SW480 (cell line): ENCODE data around the gene HEMK1.

ENCODE experiments used
- DNase-seq: peaks from one replicate; pipeline ENCODE4 v3.0.0-alpha.2; 2016; ENCODE audit warnings: low spot score

The HEMK1 gene, protein sequence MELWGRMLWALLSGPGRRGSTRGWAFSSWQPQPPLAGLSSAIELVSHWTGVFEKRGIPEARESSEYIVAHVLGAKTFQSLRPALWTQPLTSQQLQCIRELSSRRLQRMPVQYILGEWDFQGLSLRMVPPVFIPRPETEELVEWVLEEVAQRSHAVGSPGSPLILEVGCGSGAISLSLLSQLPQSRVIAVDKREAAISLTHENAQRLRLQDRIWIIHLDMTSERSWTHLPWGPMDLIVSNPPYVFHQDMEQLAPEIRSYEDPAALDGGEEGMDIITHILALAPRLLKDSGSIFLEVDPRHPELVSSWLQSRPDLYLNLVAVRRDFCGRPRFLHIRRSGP

DNA sequence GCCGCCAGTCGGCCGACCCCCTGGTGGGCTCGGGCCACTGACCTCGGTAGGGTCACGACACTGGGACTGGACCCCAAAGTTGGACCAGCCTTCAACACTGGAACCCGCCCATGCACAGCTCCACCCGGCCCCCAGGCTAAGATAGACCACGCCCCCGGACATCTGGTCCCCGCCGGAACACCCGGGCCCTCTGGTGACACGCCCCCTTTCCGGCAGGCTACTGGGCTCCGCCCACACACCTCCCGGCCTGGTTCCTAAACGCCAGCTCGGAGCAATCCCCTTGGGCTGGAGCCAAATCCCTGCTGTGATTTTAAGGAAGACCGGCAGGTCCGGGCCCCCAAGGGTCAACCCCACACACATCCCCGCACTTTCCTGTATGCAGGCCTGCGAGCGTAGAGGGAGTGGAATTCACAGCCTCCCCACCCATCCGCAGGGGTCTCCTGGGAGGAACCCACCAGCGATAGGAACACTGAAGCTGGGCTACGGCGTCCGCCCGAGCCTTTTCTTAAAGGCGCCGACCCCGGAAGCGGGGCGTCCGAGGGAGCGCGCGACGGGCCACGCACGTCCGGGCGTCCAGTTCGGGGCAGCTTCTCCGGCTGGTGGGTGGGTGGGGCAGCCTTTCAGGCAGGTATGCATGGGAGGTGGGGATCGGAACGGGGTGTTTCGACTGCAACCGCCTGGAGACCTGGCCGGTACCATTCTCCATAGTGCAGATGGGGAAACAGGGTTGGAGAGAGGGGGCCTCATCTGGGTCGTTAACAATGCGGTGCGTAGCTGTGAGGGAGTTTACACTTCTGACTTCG lies at the start of gene HEMK1:
Gene HEMK1 (plus strand): TSS at position 576 of the 803 bp plus-strand sequence. CDS start 1,583 bp downstream, outside the sequence.
- peak; percentile 94 for DNase-seq

DNA sequence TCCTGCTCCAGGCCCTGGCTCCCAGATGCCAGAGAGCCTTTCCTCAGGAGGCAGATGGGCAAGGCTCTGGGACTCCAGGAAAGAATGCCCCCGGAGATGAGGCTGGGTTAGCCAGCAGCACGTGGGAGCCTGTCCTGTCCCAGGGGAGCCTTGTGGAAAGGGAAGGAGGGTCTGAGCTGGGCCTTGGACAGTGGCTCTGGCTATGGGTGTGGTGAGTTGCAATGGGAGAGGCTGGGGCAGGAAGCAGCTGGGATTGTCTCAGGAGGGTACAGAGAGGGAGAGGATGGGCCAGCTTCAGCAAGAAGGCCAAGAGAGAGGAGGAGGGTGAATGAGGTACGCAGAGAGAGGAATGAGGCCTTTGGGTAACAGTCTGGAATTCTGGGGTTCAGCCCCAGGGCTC lies 48.5 kb upstream of the HEMK1 start:
- DNase-seq = no peak

DNA sequence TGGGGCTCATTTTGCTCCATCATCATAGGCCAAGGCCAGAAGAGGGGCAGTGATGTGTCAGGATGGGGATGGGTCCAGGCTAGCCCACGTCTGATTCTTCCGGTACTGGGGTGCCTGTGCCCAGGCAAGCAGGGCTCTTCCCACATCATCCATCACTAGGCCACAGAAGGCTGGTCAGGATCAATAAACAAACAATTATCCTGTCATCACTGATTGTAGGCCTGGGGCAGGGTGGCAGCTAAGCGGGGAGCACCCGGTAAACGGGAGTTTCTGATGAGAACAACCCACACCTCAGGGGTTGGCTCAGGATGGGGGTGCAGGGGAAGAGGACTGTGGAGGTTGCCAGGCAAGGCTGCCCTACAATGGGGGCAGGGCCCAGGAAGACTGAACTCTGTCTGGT lies 47.8 kb upstream of the HEMK1 start:
- no peak for DNase-seq

DNA sequence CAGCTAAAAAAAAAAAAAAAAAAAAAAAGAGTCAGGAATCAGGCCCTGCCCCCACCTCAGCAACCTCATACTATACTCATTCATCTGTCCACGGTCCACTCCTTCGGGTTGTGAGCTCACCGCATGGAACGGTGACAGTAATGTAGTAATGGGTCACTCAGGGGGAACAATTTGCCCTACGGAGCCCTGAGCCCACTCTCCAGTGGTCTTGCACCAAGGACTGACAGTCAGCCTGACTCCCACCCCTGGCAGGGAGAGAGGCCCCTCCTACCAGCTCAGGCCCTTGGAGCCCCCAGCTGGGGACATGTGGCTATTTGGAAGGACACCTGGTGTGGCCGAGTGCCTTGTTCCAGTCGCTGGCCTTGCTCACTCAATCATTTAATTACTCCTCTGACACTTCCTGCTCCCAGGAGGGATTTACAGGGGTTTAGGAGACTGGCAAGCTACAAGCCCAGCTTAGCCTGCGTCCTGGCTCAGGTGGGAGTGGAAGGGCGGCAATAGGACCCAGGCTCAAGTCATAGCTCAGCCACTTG lies 46.0 kb upstream of the HEMK1 start:
- no peak for DNase-seq

DNA sequence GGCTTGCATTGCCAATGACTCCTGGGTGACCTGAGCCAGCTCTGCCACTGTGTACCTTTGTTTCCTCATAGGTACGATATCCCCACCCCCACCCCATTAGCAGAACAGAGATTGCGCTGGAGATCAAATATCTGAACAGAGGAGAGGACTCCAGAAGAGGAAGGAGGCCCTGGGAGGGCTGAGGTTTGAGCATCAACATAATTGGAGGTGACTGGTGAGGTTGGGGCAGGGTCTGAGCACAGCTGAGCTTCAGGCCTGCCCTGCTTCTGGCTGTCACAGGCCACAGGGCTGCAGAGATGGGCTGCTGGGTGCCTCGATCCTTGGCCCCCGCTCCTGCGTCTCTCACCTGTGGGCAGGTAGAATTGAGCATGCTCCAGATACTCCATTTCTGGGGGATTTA lies 44.6 kb upstream of the HEMK1 start:
- DNase-seq = no peak

DNA sequence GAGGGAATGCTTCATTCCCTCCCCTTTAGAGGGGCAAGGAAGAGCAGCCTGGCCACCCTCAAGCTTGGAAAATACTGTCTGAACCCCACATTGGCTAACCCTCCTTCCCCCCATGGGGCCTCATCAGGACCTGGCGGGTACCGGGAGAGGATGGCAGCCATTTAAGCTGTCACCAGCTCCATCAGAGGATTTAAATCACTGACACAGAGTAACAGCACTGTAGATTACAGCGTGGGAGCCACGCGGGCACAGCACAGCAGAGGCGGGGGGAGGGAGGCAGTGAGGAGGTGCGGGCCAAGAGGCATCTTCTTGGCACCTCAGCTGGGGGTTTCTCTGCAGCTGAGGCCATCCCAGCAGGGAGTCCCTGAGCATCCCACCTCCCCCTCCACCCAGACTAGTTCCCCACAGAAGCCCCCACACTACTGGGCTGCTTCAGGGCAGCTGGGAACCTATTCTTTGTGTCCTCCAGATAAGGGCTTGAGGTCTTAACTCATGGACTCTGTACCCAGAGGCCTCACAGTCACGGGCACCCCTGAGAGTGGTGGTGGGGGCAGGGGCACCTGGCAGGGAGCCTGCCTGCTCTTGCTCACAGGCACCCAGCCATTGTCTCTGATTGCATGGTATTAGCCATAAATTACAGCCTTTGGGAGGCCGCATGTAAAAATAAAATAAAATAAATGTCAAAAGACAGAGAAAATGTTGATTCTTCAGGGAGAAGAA lies 44.0 kb upstream of the HEMK1 start:
- DNase-seq = no peak

DNA sequence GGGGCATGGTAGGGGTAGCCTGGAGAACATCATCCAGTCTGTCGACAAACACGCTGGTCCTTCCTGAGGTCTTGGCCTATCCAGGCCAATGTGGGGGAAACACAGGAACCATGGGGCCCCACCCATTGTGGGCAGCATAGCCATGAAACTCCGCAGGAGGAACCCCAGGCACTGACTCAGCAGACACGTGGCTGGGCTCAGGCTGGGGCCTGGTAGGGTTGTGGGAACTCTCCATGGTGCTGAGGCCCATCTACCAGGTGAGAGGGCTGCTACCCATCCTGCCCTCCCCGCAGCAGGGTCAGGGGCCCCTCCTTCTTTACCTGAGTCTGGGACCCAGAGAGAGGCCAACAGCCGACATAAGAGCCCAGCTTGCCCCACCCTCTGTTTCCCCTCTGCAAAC lies 43.3 kb upstream of the HEMK1 start:
- peak; percentile 62 for DNase-seq

DNA sequence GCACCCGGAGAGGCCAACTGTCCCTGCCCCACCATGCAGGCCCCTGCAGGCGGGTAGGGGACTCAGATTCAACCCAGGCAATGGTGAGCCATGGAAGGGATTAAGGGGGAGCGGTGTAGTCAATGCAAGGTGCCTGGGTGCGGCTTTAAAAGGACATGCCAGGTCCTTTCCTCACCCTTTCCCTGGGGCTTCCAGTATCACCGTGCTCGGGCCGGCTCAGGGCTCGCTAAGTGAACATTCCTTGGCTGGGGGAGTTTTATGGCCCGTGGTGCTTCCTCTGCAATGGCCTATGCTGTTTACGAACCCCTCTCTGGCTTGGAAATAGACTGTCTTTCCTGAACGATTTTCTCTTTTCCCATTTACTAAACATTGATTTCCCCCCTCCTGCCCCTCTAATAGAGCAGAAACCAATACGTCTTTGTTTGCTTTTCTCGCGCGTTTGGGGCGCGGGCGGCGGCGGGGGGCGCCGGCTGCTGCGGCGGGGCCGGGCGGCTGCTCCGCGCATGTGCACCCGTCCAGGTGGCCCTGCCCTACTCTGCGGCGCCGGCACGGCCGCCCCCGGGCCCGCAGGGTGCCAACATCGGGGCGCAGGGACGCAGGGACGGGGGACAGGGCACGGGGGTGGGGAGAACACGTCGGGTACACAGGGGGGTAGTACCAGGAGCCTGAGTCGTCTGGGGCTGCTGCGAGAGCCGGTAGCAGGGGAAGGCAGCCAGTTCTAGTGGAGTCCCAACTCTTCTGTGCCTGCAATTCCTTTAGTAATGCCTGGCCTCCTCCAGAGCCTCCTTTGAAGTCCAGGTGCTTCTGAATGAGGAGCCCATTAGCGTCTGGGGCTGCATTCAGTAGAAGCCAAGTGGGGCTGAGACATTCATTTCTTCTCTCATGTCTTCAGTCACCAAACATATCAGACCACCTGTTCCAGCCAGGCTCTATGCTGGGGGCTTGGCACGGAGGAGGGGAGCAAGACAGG lies 39.0 kb upstream of the HEMK1 start:
- no peak for DNase-seq

DNA sequence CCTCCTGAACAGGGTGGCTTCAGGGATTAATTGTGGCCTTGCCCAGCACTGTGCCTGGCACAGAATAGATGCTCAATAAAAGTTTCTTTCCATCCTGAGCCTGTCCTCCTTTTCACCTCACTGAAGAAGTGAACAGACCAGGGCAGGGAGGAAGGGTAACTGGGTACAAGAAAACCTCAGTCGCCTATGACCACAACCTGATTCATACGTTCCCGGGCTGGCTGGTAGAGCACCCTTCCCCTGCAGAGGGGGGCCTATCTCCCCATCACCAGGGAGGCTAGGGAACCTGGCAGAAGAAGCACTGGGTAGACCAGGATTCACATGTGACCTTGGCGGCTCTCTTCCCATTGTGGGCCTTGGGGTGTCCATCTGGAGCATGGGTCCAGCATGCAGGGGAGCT lies 38.1 kb upstream of the HEMK1 start:
- no peak for DNase-seq

DNA sequence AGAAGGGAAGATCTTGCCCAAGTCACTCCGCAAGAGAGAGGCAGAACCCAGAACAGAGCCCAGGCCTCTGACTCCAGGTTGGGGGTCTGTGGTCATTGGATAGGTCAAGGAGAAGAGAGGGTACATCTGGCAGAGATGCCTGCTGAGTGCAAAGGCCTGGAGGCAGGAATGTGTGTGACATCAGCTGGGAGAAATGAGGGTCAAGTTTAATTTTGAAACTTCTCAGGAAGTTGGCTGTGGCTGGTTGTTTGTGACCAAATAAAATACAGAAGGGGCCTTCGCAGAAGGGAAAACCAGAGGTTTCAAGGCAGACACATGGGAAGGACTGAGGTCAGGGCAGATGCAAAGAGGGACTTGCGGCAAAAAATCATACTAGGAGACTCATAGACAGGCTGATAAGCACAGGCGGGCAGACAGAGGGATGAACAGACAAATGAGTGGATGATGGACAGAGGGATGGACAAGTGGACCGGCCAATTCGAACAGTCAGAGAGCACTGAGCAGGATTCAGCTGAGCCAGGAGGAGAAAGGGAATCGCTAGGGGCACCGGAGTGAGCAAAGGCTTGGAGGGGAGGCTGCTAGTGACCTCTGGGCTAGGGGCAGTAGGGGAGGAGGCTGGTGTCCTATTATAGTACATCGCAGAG lies 37.1 kb upstream of the HEMK1 start:
- no peak for DNase-seq

DNA sequence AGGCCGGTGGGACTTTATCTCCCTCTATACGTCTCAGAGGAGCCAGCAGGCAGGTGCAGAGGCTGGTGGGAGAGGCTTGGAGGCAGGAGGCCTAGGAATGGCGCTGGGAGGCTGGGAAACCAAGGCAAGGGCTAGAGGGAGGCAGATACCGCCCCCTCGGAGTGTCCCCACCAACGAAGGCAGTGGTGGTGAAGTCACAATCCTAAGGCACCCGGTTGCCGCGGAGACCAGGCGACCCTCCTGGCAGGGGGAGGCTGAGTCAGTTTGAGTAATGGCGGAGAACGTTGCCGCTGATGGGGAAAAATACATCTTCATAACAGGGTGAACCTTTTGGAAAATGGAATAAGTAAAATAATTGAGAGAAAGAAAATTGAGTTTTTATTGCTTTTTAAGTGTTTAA lies 36.0 kb upstream of the HEMK1 start:
- DNase-seq = no peak

DNA sequence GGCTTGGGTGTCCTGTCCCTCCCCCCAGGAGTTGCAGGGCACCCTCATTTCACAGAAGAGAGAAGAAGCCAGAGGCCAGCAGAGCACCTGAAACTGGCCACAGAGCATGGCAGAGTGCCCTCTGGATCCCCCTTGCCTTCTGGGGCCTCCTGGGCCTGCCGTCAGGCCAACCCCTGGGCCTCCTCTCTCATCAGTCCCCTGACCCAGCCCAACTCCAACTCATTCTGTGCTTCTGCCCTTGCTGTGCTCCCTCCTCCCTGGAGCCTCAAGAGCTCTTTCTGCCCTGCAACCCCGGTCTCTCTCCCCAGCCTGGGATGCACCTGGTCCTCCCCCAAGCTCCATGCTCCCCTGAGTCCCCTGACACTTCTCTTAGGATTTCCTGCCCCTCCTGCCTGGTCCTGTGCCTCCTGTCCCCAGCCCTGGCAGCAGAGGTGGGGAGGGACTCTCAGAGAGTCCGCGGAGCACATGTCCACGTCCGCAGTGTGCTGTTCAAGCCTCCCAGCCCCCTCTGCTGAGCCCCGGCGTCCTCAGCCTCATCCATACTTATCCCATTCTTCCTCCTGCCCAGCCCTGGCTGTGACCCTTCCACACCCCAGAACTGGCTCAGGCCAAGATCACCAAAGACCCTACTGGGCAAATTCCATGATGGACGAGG lies 35.4 kb upstream of the HEMK1 start:
- no peak for DNase-seq

DNA sequence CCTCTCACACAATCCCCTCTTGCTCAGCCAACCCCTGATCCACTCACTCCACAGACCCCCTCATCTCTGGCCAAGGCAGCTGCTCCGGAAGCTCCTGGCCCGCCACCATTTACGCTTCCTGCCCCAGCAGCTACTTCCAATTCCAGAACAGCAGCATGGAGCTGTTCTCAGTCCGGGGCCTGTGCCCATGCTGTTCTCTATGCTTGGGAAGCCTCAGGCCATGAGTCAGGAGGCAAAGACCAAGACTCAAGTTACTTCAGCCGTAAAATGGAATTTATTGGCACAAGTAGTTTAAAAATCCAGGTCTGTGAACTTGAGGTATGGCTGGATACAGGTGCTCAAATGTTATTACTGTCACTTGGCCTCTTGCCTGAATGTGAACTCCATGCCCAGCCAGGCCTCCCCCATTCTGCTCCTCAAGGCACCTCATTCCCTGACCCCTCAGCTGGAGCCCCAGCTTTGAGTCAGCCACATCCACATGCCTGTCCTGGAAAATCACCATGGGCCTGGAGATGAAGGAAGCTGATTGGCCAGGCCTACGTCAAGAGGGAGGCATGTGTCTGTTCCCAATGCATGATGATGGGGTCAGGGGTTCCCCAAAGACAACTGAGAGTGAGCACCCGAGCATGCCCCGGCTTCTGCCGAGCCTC lies 34.5 kb upstream of the HEMK1 start:
- DNase-seq = no peak

DNA sequence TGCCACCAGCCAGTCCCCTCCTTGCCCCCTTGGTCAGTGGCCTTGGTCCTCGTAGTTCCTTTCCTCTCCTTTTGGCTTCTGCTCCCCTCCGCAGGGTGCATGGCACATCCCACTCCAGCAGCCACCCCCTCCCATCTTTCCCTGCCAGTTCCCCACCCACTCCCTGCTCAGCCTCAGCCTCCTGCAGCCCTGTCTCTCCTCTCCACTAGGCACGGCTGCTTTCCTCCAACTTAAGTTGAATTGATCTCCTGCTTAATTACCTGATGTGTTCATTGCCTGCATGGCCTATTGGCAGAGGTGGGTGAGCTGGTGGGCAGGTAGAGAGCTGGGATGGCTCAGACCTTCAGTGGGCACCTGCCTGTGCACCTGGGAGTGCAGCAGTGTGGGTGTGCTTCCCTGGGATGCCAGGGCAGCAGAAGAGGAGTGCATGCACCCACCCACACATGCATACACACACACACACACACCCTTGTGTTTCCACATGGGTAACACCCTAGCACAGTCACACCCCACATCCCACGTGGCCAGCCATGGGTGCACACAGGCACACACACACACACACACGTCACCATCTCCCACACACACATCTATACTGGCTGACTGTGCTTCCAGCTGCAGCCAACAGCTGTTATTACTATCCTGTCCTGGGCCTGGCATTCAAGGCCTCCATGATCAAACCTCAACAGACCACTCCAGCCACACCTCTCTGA lies 32.7 kb upstream of the HEMK1 start:
- peak; percentile 11 for DNase-seq

DNA sequence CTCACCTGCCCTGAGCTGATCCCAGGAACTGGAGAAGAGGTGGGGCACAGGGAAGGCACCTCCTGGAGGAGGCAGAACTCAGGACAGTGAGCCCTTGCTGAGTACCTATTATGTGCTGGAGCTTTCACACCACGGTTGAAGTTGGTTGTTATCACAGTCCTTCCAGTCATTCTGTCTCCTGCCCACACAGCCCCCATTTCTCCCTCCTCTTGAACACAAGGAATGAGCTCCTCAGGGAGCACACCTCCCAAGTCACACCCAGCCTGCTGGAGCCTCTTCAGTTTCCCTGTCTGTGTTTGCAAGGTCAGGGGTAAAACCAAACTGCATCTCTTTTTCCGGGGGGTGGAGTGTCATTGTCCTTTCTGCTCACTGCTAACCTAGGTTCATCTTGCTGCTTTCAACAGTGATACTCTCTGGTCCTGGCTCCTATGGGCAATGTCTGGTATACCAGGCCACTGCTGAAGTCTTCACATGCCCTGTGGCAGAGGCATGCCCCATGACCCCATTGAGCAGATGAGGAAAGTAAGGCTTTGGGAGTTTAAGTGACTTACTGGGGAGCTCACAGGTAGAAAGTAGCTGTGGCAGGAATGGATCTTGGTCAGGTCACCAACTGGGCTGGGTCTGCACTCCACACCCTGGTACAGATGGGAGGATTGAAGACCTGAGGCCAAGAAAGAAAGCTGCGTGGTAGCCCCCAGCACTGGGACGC lies 31.7 kb upstream of the HEMK1 start:
- no peak for DNase-seq

DNA sequence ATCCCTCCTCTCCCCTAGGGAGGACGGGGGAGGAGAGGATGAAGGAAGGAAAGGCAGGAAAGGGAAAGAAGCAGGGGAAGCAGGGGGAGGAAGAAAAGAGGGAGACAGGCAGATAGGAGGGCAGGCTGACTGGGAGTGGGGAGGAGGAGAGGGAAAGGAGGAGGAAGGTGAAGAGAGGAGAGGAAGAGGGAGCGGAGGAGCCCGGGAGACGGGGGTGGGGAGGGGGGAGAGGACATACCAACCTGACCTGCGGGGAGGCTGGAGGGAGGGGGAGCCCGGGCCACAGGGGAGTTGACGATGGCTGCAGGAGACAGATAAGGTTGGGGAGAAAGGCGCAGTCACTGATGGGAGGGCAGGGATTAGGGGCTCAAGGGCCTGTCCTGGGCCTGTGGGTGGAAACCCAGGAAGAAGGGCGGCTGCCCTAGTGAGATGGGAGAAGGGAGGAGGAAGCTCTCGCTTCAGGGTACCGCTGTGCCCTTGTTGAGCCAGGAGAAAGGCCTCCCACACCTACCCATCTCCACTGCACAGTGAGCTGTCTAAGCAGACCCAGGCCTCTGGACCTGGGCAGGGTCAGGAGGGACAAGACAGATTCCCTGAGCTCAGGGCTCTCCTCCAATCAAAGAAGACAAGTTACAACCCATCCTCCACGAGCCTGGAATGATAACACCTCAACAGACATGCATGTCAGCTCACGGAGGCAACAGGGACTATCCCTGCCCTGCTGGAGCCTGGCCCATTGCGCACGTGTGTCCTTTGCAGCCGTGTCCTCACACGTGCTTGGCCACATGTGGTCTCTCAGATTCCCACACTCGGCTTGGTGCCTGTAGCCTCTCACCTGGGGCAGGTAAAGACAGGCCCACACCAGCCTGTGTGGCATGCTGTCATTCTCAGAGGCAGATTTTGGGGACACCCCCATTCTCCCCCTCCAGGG lies 29.7 kb upstream of the HEMK1 start:
- no peak for DNase-seq
